HG03575 (cell line): ENCODE data around the gene UBA3.
A peak's percentile ranks its signal among the peaks of the same experiment; 100 is the strongest.

Experiments used
- ATAC-seq: cut with Tn5 transposase; IDR thresholded peaks from one replicate; pipeline ENCODE4 v1.9.1; 2021; ENCODE audit not compliant: unreplicated experiment, insufficient number of reproducible peaks, low FRiP score; ENCODE audit errors: extremely low read depth

The UBA3 gene

GRCh38 chr3:69082361-69082760 is 2.2 kb upstream of the UBA3 start:
- ATAC-seq = no peak

- no peak for ATAC-seq
Measured at GRCh38 chr3:69081583-69082262, 1.6 kb upstream of the UBA3 start.

GRCh38 chr3:69079269-69080159 is 651 bp downstream of the UBA3 start:
- no peak for ATAC-seq

GRCh38 chr3:69072928-69073327 is 7.2 kb downstream of the UBA3 start:
- no peak for ATAC-seq

GRCh38 chr3:69066121-69066520 is 14.0 kb downstream of the UBA3 start:
- no peak for ATAC-seq

GRCh38 chr3:69065318-69065964 is 14.7 kb downstream of the UBA3 start:
- ATAC-seq = no peak

- ATAC-seq = no peak
Measured at GRCh38 chr3:69063636-69064035, 16.5 kb downstream of the UBA3 start.

GRCh38 chr3:69059688-69060087 is 20.5 kb downstream of the UBA3 start:
- ATAC-seq = no peak

GRCh38 chr3:69058947-69059224 is 21.3 kb downstream of the UBA3 start:
- ATAC-seq = no peak

GRCh38 chr3:69058180-69058946 is 21.8 kb downstream of the UBA3 start:
- peak; percentile 88 for ATAC-seq

- no peak for ATAC-seq
Measured at GRCh38 chr3:69052472-69052898, 27.7 kb downstream of the UBA3 start.

- ATAC-seq = peak; percentile 97
Measured at GRCh38 chr3:69051756-69052471, 28.3 kb downstream of the UBA3 start, which contains the start of gene TMF1. Gene TMF1 (minus strand): TSS chr3:69052333. CDS start chr3:69052086, 247 bp downstream.

GRCh38 chr3:69048990-69049389 is 31.2 kb downstream of the UBA3 start:
- no peak for ATAC-seq

- ATAC-seq = no peak
Measured at GRCh38 chr3:69044608-69045007, 35.6 kb downstream of the UBA3 start.

- no peak for ATAC-seq
Measured at GRCh38 chr3:69033470-69033869, 46.7 kb downstream of the UBA3 start.

- no peak for ATAC-seq
Measured at GRCh38 chr3:69032737-69033136, 47.4 kb downstream of the UBA3 start.

GRCh38 chr3:69032142-69032541 is 48.0 kb downstream of the UBA3 start:
- ATAC-seq = no peak

GRCh38 chr3:69031635-69032034 is 48.5 kb downstream of the UBA3 start:
- ATAC-seq = no peak

- ATAC-seq = no peak
Measured at GRCh38 chr3:69020857-69021256, 59.3 kb downstream of the UBA3 start.
